NCI-H69 (cell line): ENCODE results near the gene TESK2.
"Not testable (repeated sequence)": the region's sequence is repeated elsewhere in the genome, so short reads cannot be mapped to it uniquely, and the experiment has no call there.

Experiments used
- DNase-seq: peaks from one replicate; lab custom pipeline; 2025; lab: John Stamatoyannopoulos, UW

TESK2 gene

GRCh38 chr1:45510036-45510971, 19.3 kb upstream of the TESK2 start:
- DNase-seq = no peak

DNA sequence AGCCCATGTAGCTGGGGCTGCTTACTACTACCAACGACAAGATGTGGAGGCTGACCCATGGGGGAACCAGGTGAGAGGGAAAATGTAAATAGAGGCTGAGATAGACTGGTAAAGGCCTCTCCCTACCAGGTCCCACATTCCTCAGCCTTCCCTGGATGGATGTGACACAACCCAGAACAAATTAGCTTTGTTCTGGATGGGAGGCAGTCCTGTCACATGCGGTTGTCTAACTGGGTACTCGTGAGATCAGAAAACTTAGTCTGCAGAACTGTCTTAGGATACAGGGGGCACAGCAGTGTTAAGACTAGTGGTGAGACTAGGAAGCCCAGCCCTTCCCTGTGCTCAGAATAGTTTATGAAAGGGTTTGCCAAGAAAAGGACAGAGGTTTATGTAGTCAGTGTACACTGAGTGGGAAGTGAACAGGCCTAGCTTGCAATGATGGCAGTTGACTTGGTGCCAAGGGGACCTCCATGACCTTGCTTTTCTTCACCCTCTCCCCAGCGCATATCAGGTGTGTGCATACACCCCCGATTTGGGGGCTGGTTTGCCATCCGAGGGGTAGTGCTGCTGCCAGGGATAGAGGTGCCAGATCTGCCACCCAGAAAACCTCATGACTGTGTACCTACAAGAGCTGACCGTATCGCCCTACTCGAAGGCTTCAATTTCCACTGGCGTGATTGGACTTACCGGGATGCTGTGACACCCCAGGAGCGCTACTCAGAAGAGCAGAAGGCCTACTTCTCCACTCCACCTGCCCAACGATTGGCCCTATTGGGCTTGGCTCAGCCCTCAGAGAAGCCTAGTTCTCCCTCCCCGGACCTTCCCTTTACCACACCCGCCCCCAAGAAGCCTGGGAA, 17.6 kb upstream of the TESK2 start:
- no peak for DNase-seq

DNA sequence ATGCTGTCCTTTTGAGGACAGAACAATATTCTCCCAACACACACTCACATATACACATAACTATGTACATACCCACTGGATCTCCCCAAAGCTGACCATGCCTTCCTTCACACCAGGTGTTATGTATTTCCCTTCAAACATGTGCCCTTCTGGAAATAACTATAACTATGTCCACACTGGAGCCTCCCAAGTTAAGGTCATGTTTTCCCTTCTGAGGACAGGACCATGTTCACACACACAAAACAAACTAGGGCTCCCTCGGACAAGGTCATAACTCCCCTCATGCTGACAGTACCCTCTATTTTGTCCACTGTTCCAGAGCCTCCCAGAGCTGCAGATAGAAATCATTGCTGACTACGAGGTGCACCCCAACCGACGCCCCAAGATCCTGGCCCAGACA, 16.9 kb upstream of the TESK2 start:
- no peak for DNase-seq

GRCh38 chr1:45507195-45507594, 16.2 kb upstream of the TESK2 start:
- DNase-seq = no peak

GRCh38 chr1:45503462-45504360, 12.7 kb upstream of the TESK2 start:
- no peak for DNase-seq

DNA sequence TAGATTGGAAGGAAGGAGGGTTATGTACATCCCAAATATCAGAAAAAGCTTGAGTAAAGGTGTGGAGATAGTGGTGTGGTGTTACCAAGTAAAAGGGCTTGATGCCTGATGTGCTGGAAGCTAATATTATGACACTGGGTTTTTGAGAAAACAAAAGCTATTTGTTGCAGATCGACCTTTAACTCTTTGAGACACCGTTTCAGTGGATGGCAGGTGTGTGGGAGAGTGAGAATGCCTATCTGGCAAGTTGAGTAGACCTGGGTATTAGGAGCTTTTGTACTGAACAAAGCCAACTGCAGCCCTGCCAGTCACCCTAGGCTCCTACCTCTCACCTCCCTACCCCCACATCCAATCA, 10.5 kb upstream of the TESK2 start:
- no peak for DNase-seq

- DNase-seq = peak; percentile 62
These were observed 8.4 kb upstream of the TESK2 start for GRCh38 chr1:45499415-45499769.

GRCh38 chr1:45498279-45498678, 7.3 kb upstream of the TESK2 start:
- no peak for DNase-seq

DNA sequence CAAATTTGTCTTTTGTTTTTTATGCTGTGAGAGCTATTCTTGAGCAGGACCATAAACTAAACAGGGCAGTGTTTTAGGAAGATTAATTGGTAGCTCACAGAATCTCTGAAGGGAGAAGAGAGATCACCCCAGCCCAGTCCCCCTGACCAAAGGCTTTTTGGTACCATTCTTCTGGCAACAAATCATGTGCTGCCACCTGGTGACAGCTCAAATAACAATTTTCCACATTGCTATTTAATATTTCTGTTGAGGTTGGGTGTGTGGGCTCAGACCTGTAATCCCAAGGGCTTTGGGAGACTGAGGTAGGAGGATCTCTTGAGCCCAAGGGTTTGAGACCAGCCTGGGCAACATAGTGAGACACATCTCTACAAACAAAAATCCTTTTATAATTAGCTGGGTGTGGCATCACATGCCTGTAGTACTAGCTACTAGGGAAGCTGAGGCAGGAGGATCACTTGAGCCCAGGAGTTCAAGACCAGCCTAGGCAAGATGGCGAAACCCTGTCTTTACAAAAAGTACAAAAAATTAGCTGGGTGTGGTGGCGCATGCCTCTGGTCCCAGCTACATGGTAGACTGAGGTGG, 2.2 kb upstream of the TESK2 start:
- peak; percentile 58 for DNase-seq

- DNase-seq = no peak
These were observed 1.7 kb upstream of the TESK2 start for GRCh38 chr1:45492691-45493090.

- DNase-seq = no peak
These were observed 711 bp upstream of the TESK2 start for GRCh38 chr1:45491487-45492260.

DNA sequence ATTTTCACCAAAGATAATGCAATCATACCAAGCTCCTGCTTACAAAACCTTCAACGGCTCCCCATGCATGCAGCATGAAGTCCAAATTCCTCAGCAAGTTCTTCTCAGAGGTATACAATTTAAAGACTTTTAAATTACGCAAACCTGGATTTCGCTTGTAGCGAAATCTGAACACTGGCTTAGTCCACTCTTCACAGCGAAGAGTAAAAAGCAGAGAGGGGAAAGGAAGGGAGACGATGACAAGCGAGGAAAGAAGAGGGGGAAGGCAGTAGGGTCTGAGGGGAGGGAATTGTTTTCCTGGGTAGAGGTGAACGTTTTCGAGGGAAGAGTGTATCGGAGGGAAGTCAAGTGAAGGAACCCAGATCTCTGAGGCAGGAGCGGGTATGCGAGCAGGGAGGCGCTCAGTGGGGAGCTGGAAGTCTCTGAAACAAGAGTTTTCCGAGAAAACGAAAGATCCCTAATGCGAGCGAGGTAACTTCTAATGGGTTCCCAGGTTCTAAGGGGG, 790 bp downstream of the TESK2 start:
- peak; percentile 54 for DNase-seq

DNA sequence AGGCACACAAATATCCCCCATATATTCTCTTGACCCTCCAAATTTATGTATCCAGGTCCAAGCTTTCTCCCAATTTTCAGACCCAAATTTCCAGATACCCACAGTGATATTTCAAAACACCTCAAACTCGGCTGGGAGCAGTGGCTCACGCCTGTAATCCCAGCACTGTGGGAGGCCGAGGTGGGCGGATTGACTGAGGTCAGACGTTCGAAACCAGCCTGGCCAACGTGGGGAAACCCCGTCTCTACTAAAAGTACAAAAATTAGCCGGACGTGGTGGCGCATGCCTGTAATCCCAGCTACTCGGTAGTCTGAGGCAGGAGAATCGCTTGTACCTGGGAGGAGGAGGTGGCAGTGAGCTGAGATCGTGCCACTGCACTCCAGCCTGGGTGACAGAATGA, 1.6 kb downstream of the TESK2 start:
- DNase-seq = not testable (repeated sequence)

- no peak for DNase-seq
These were observed 2.1 kb downstream of the TESK2 start for GRCh38 chr1:45488666-45489377.

DNA sequence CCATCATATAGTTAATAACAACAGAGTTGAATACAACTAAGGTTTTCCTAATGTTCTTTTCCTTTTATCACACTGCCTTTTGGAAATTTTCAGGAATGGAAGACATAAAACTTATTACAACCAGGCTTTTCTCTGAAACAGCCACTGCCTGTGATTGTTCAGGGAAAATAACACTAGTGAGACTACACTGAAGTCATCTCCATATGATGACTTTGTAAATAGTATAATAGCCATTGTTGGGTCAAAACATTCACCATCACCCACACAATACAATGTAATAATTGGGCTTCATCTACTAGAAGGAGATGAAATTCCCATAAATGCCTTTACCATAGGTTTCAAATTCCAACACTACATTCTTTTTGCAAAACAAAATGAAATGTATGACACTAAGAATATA, 5.0 kb downstream of the TESK2 start:
- DNase-seq = no peak

DNA sequence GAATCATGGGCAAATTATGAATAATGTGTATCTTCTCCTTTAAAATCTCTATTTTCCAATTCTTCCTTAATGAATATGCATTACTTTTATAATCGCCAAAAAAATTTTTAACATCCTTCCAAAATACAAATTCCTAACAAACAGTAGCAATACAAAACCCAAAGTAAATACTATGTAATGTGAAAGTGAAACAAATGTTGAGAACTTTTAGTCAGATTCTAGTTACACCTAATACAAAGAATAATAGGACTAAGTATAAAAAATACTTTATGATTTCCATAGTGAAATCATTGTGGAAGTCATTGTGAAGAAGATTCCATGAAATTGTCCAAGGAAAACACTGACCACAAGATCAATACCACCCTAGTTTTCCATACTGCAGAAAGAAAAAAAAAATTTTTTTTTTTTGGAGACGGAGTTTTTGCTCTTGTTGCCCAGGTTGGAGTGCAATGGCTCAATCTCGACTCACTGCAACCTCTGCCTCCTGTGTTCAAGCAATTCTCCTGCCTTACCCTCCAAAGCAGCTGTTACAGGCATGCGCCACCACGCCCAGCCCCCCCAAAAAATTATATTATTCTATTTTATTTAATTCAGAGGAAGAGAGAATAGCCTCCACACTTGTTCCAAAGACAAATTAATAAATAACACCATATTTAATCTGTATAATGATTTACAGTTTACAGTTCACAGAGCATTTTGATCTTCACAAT, 11.8 kb downstream of the TESK2 start:
- no peak for DNase-seq

GRCh38 chr1:45478121-45478814, 12.7 kb downstream of the TESK2 start:
- peak; percentile 31 for DNase-seq

DNA sequence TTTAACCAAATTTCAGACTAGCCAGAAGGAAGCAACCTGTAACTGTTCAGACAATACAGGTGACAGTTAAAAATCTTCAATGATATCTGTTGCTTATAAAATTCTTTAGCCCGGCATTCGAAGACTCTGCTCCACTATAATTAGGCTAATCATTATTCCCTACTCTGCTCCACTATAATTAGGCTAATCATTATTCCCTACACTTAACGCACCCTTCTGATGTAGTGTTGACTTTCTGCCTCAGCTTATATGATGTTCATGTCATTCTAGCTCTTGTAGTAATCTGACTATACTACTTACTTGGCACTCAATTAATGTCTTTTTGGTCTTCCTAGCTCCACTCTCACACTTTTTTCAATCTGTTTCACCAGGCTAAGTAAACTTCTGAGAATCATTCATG, 13.3 kb downstream of the TESK2 start:
- DNase-seq = peak; percentile 54

- not testable (repeated sequence) for DNase-seq
These were observed 16.8 kb downstream of the TESK2 start for GRCh38 chr1:45474194-45474593.
